ENCODE results near the gene ZNF775. TPM values are rescaled to one million over a fixed set of nuclear protein-coding genes. Genes with fewer than 3 reads are reported as not detected.

Gene ZNF775
- total RNA-seq, 1 donor from 2014 or later: 3.0 TPM

DNA sequence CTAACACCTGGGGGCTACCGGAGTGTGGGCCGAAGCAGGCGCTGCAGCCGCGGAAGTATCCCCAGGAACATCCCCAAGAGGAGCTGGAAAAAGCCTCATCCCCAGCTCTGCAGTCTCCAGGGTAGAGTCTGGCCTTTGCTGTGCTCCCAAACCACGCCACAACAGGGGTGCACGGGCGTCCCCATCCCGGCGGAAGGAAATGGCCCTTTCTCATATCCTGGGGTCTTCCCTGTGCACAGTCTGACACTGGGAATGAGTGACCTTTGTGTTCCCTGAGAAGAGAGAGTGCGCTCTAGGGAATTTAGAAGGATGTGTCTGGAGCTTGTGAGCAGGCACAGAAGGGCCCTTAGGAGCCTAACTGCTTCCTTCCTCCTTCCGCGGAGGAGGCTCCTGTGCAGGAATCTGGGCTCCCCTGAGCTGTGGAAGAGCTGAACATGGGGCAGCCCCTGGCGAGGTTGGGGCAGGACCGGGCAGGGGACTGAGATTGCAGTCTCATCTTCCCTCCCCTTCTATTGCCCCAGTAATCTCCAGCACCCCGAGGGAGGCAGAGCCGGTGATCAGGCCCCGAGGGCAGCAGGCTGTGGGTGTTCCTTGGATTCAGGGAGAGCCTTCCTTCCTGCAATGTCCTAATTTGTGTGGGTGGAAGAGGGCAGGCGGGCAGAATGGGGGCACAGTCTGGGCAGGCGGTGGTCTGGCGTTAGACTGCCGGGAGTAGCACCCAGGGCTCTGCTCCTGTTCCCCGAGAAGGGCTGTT lies 9.2 kb upstream of the ZNF775 start:
- TF ChIP-seq EZH2 (IDR thresholded peaks at IDR 0.05) (no peak), EZH2phosphoT487 (IDR thresholded peaks at IDR 0.05) (no peak)
- TF ChIP-seq, protein P1, sequence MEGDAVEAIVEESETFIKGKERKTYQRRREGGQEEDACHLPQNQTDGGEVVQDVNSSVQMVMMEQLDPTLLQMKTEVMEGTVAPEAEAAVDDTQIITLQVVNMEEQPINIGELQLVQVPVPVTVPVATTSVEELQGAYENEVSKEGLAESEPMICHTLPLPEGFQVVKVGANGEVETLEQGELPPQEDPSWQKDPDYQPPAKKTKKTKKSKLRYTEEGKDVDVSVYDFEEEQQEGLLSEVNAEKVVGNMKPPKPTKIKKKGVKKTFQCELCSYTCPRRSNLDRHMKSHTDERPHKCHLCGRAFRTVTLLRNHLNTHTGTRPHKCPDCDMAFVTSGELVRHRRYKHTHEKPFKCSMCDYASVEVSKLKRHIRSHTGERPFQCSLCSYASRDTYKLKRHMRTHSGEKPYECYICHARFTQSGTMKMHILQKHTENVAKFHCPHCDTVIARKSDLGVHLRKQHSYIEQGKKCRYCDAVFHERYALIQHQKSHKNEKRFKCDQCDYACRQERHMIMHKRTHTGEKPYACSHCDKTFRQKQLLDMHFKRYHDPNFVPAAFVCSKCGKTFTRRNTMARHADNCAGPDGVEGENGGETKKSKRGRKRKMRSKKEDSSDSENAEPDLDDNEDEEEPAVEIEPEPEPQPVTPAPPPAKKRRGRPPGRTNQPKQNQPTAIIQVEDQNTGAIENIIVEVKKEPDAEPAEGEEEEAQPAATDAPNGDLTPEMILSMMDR (IDR thresholded peaks at IDR 0.05): no peak
- Histone ChIP-seq H3K36me3 (no peaks in the 10 kb centered on the region), H3F3A (ENCODE audit: low read depth) (peaks cover 36% of the 10 kb centered on the region), H3K79me2 (ENCODE audit: low read depth) (peaks cover 55% of the 10 kb centered on the region), H3K4me1 (peaks cover 19% of the 10 kb centered on the region), H3K9ac (peak overlapping the region; percentile 43), H3K9me3 (ENCODE audit: low read depth) (no peaks in the 10 kb centered on the region), H3K4me3 (peak overlapping the region; percentile 79), H2AFZ (replicated peaks) (no peak overlapping the region), H3K4me2 (peak overlapping the region; percentile 96), H3K27me3 (no peaks in the 10 kb centered on the region), H4K20me1 (ENCODE audit: low read depth) (peaks cover 12% of the 10 kb centered on the region), H3K27ac (peak overlapping the region; percentile 95)
- Mint-ChIP-seq H3K36me3 (peaks cover 17% of the 10 kb centered on the region), H3K4me1 (peaks cover 57% of the 10 kb centered on the region), H3K4me3 (peak overlapping the region; percentile 96), H3K27ac (peak overlapping the region; percentile 98), H3K27me3 (ENCODE audit: insufficient read depth, low read depth) (peaks cover 3% of the 10 kb centered on the region), H3K9me3 (no peaks in the 10 kb centered on the region)
- peak; percentile 6 for DNase-seq (ENCODE audit: low spot score)

DNA sequence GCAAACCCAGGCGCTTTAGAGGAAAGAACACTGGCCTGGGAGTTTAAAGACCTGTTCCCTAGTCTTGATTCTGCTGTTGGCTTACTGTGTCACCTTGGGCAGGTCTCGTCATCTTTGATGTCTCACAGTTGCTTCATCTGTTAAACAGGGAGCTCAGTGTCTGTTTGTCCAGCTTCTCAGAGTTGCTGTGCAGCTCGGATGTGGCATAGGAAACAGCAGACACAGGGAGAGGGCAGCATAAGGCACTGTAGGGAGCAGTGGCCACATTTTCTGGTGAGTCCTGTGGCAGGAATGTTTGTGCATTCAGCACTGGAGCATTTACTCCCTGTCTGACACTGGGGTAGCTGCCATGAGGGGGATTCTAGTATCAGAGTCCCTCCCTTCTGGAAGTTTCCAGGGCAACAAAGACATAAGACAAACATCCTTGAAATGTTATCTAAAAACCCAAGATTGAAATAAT lies 8.5 kb upstream of the ZNF775 start:
- Histone ChIP-seq H3K4me2 (peak overlapping the region; percentile 96), H3K9me3 (ENCODE audit: low read depth) (no peaks in the 10 kb centered on the region), H3K9ac (no peak overlapping the region), H3K79me2 (ENCODE audit: low read depth) (peaks cover 55% of the 10 kb centered on the region), H3K27ac (no peak overlapping the region), H3F3A (ENCODE audit: low read depth) (peaks cover 36% of the 10 kb centered on the region), H2AFZ (replicated peaks) (no peak overlapping the region), H3K4me1 (peaks cover 19% of the 10 kb centered on the region), H4K20me1 (ENCODE audit: low read depth) (peaks cover 12% of the 10 kb centered on the region), H3K36me3 (no peaks in the 10 kb centered on the region), H3K27me3 (no peaks in the 10 kb centered on the region), H3K4me3 (no peak overlapping the region)
- TF ChIP-seq EZH2phosphoT487 (IDR thresholded peaks at IDR 0.05): no peak
- TF ChIP-seq EZH2 (IDR thresholded peaks at IDR 0.05): no peak
- TF ChIP-seq, protein P1 (IDR thresholded peaks at IDR 0.05): no peak
- peak overlapping the region; percentile 96 for H3K4me3 Mint-ChIP-seq
- H3K27me3 Mint-ChIP-seq (ENCODE audit: insufficient read depth, low read depth): peaks cover 3% of the 10 kb centered on the region
- H3K27ac Mint-ChIP-seq: peak overlapping the region; percentile 88
- peaks cover 17% of the 10 kb centered on the region for H3K36me3 Mint-ChIP-seq
- H3K4me1 Mint-ChIP-seq: peaks cover 56% of the 10 kb centered on the region
- DNase-seq (ENCODE audit: low spot score): peak; percentile 1
- H3K9me3 Mint-ChIP-seq: no peaks in the 10 kb centered on the region

DNA sequence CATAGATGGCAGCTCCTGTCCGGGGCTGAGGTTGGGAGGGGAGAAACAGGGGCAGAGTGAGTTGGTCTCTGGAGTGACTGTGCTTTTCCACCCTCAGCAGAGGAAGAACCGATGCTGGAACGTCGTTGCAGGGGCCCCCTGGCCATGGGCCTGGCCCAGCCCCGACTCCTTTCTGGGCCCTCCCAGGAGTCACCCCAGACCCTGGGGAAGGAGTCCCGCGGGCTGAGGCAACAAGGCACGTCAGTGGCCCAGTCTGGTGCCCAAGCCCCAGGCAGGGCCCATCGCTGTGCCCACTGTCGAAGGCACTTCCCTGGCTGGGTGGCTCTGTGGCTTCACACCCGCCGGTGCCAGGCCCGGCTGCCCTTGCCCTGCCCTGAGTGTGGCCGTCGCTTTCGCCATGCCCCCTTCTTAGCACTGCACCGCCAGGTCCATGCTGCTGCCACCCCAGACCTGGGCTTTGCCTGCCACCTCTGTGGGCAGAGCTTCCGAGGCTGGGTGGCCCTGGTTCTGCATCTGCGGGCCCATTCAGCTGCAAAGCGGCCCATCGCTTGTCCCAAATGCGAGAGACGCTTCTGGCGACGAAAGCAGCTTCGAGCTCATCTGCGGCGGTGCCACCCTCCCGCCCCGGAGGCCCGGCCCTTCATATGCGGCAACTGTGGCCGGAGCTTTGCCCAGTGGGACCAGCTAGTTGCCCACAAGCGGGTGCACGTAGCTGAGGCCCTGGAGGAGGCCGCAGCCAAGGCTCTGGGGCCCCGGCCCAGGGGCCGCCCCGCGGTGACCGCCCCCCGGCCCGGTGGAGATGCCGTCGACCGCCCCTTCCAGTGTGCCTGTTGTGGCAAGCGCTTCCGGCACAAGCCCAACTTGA lies 7.8 kb upstream of the ZNF775 start:
- peak overlapping the region; percentile 60 for H3K4me3 Mint-ChIP-seq
- Histone ChIP-seq H3K4me3 (no peak overlapping the region), H3K4me2 (no peak overlapping the region), H3K4me1 (peaks cover 19% of the 10 kb centered on the region), H3K27me3 (no peaks in the 10 kb centered on the region), H3F3A (ENCODE audit: low read depth) (peaks cover 29% of the 10 kb centered on the region), H3K79me2 (ENCODE audit: low read depth) (peaks cover 55% of the 10 kb centered on the region), H3K36me3 (no peaks in the 10 kb centered on the region), H3K9me3 (ENCODE audit: low read depth) (no peaks in the 10 kb centered on the region), H3K27ac (no peak overlapping the region), H4K20me1 (ENCODE audit: low read depth) (peaks cover 19% of the 10 kb centered on the region), H2AFZ (replicated peaks) (no peak overlapping the region), H3K9ac (no peak overlapping the region)
- H3K9me3 Mint-ChIP-seq: no peaks in the 10 kb centered on the region
- H3K36me3 Mint-ChIP-seq: peaks cover 23% of the 10 kb centered on the region
- DNase-seq (ENCODE audit: low spot score): no peak
- TF ChIP-seq, protein P1 (IDR thresholded peaks at IDR 0.05): no peak
- TF ChIP-seq EZH2 (IDR thresholded peaks at IDR 0.05): no peak
- peaks cover 56% of the 10 kb centered on the region for H3K4me1 Mint-ChIP-seq
- peaks cover 3% of the 10 kb centered on the region for H3K27me3 Mint-ChIP-seq (ENCODE audit: insufficient read depth, low read depth)
- H3K27ac Mint-ChIP-seq: no peak overlapping the region
